HG03280 (cell line): ENCODE results near the gene KCNQ5.
A peak's percentile ranks its signal among the peaks of the same experiment; 100 is the strongest.

Experiments used
- ATAC-seq: cut with Tn5 transposase; IDR thresholded peaks from one replicate; pipeline ENCODE4 v1.9.1; 2021; ENCODE audit warnings: mild to moderate bottlenecking, moderate library complexity; ENCODE audit not compliant: unreplicated experiment

Gene KCNQ5

DNA sequence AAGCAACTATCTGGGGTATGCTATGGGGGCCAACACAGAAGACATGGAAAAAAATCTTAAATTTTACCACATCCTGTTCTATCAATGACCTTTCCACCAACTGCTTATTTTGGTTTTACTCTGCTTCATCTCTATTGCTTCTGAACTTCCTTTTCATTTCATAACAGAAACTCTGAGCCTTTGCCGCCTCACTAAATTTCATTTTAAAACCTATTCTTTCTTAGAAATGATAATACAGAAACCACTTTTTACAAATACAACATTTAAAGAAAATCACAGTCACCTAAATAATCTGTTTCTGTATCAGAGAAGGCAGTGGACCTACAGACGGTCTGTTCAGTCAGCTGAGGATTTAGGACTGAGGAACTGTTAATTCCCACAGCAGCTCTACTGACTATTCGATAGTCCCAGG is 117.5 kb downstream of the KCNQ5 start:
- ATAC-seq, result peak; percentile 49

DNA sequence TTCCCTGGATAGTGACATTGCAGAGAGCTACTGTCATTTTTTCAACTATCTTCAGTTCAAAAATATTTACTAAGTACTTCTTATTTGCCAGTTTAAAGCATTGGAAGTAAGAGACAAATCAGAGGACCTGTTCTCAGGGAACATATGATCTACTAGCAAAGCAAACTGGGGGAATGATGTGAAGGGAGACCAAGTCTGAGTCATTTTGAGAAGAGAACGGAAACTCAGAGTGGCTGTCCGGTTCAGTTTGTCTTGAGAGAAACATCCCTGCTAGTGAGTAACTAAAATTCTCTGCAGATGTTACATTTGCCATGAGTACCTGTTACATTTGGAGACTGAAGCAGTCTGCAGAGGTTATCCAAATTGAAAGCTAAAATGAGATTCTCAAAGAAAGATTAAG is 118.3 kb downstream of the KCNQ5 start:
- peak; percentile 74 for ATAC-seq

DNA sequence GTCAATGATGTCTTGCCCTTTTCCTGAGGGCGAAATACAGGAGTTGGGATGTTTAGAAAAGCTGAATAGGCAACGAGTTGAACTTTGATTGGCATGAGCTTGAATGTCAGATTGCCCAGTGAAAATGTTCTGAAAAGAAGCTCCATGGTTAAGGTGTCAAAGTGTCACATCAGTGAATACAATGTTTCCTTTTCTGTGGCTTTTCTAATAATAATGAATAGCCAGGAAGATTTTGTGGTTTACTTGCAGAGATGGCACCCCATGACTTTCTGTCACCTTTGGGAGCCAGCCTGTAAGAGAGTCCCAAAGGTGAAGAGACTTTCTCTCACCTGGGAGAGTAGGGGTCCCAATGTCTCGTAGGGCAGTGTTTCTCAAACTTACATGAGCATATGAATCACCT is 119.2 kb downstream of the KCNQ5 start:
- no peak for ATAC-seq

- no peak for ATAC-seq
Observed at GRCh38 chr6:72742001-72742673, 120.3 kb downstream of the KCNQ5 start.

DNA sequence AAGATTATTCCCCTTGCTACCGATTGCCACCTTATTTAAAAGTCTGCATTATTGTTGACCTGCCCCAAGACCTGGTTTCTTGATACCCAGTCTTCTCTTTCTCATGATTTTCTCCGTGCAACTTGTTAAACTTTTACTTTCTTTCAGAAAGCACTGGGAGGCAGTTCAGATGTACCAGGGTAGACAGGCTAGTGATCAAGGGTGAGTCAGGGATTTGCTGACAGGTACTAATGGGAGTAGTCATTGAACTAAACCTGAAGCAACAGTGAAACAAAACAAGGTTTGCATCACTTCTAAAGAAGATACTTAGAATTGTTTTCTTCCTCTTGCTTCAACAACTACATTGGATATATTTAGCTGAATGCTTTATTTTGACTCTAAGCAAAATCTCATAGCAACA is 124.4 kb downstream of the KCNQ5 start:
- no peak for ATAC-seq

DNA sequence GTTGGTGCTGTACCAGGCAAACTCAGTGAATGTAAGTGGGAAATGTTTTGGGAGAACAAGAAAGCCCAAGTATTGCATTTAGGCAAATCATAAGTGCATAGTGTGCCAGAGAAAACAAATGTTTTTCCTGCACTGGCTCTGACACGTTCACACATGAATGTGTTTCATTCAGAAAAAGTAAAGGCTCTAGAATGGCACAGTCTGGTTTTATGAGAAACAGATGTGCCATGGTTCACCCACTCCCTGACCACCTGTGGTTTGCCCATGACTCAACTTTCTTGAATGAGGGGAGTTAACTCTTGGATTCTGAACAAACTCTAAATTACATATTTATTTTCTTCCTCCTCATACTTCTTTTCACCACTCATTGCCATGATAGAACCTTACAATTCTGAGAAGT is 126.9 kb downstream of the KCNQ5 start:
- peak; percentile 47 for ATAC-seq

DNA sequence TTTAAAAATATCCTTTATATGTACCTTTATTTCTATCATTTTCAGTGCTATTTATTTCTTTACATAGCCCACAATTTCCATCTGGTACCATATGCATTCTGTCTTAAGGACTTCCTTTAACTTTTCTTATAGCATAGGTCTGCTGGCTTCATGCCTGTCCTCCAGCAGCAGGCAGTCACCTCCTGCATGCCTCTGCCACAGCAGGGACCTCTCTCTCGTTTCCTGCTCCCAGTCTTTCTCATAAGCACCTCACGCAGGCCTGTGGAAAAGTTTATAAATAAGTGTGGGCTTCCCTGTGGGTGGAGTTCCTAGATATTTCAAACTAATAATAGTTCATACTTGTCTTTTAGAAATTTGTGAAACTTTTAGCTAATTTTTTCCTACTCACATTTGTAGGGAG is 133.9 kb downstream of the KCNQ5 start:
- ATAC-seq, result no peak

DNA sequence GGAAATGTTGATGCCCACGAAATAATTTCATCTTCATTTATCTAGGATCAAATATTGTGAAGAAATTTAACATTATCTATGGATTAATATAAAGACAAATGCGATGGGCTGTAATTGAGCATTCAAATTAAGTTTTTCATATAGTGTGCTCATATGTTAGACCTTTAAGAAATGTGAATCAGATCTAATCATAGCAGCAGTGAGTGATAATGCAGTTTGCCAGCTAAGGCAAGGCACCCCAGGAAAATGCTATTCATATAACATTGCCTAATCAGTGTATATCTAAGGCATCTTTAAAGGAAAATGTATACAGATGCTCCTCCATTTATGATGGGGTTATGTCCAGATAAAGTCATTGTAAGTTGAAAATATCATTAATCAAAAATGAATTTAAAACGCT is 135.2 kb downstream of the KCNQ5 start:
- ATAC-seq, result no peak

- no peak for ATAC-seq
Observed at GRCh38 chr6:72757926-72758325, 136.1 kb downstream of the KCNQ5 start.

GRCh38 chr6:72758901-72759300 is 137.0 kb downstream of the KCNQ5 start:
- ATAC-seq, result no peak

DNA sequence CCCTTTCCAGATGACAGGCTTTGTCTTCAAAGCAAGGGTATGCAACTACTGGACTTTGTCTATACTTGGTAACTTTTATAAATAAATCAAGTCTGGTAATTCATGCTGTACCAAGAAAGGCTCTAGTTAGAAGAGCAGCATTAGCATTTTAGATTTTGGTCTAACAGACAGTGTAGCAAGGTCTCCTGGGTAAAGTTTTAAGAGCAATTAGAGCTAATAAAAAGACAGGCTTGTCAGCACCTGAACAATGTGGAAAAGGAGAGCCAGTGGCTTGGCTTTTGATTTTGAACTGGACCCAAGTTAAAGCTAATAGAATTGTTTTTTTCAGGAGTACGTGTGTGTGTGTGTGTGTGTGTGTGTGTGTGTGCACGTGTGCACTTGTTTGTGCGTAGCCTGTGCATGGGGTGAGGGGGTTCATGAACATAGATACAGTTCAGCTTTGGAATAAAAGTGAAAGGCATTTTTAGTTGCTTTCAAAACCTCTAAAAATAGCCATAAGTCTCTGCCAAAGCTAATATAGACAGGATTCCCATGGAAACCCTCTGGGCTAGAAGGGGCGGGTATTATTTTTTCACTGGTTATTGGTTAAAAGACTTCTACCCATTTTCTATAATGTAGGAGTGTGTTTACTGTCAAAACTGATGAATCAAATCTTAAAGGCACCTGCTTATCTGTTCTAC is 138.4 kb downstream of the KCNQ5 start:
- ATAC-seq, result no peak

GRCh38 chr6:72761761-72762160 is 139.9 kb downstream of the KCNQ5 start:
- no peak for ATAC-seq

- ATAC-seq, result no peak
Observed at GRCh38 chr6:72769459-72770125, 147.7 kb downstream of the KCNQ5 start.

- no peak for ATAC-seq
Observed at GRCh38 chr6:72770959-72771358, 149.1 kb downstream of the KCNQ5 start.

GRCh38 chr6:72776456-72776855 is 154.6 kb downstream of the KCNQ5 start:
- no peak for ATAC-seq

DNA sequence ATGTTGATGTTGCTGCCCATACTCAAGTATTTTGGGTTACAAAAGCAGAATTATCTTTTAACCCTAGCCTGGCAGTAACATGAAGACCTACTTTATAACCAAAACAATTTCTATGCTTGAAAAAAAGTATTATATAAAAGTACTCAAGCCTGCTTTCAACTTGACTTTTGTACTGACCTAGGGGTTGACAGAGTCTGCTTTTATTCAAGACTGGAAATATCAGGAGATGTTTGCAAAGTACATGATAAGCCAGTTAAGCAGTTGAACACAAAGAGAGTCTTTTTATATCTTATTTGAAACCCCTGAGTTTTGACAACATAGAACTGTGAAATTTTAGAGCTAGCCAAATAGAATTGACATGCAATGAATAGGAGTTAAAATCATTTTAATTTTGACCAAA is 159.8 kb downstream of the KCNQ5 start:
- no peak for ATAC-seq

GRCh38 chr6:72783035-72783434 is 161.2 kb downstream of the KCNQ5 start:
- no peak for ATAC-seq

GRCh38 chr6:72783666-72784065 is 161.8 kb downstream of the KCNQ5 start:
- no peak for ATAC-seq

DNA sequence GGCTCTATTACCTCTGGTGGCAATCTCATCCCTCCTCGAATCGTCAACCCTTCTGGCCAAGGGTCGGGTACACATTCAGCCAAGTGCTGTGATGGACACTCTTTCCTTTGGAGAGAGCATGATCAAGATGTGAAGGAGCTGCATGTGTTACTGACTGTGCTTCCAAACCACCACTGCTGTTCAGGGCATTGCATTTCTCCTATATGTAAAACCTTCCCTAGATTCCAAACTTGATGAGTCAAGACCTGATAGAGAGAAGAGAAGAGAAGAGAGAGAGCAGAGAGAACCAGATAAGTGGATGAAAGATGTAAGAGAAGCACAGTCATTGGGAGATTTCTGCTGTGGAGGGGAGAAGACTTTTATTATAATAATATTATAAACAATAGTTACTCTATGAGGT is 162.2 kb downstream of the KCNQ5 start:
- ATAC-seq, result no peak

DNA sequence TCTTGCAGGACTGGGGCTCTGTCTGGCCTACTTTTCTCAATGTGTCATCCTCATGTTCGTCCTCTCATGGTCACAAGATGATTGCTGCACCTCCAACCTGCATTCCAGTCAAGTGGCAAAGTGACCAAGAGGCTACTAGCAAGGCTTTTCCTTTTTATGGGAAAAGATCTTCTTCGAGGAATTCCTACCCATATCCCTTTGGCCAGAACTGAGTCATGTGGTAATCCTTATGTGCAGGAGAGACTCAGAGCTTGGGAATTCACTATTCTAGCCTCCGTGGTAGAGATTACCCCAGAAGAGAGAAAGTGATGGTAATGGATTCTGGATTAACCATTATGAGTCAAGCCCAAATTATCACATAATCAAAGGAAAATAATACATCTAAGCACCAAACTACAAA is 162.7 kb downstream of the KCNQ5 start:
- no peak for ATAC-seq

DNA sequence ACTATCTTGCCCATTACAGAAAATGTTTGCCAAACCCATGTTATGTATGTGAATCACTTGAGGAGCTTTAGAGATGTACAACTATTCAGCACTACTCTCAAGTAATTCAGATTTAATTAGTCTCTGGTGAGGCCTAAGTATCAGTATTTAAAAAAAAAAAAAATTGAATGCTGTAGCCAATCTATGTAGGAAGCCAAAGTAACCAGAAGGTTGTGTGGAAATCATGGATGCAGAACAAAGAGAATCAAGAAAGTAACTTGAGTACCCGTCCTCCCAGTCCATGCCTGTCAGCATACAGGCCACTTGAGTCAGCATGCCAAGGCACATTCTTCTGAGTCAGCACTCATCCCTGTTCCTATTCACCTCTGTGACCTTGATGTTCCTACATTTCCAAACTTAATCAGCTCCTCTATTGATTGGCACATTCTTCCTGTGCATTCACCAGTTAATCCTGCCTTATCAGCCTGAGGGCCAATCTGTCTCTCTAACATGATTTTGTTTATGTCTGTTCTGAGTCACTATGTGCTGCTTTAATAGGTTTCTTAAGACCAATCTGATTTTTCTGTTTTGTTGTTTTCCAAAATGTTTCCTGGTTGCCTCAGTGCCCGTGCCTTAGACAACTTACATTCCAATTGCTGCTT is 165.6 kb downstream of the KCNQ5 start:
- no peak for ATAC-seq

- no peak for ATAC-seq
Observed at GRCh38 chr6:72788188-72788587, 166.3 kb downstream of the KCNQ5 start.
